GM21737 (cell line): Measurements from ENCODE around the gene NOTUM.

Experiments used
- ATAC-seq: cut with Tn5 transposase; IDR thresholded peaks from one replicate; pipeline ENCODE4 v1.9.1; 2021; ENCODE audit warnings: mild to moderate bottlenecking, moderate library complexity; ENCODE audit not compliant: unreplicated experiment

Gene NOTUM

GRCh38 chr17:81978524-81979298 is 17.7 kb upstream of the NOTUM start:
- no peak for ATAC-seq

- ATAC-seq = peak; percentile 83
Observed at GRCh38 chr17:81977211-81977808, 16.3 kb upstream of the NOTUM start, which contains the start of gene ASPSCR1. Gene ASPSCR1, plus strand, starts transcription at chr17:81977629. Its CDS starts 18 bp downstream, at chr17:81977647.

GRCh38 chr17:81976332-81977210 is 15.6 kb upstream of the NOTUM start:
- ATAC-seq = peak; percentile 2

GRCh38 chr17:81973432-81973831 is 12.4 kb upstream of the NOTUM start:
- no peak for ATAC-seq

GRCh38 chr17:81968850-81969812 is 8.1 kb upstream of the NOTUM start:
- no peak for ATAC-seq

GRCh38 chr17:81968396-81968745 is 7.4 kb upstream of the NOTUM start:
- ATAC-seq = no peak

- ATAC-seq = no peak
Observed at GRCh38 chr17:81967533-81968395, 6.8 kb upstream of the NOTUM start.

GRCh38 chr17:81967244-81967532 is 6.2 kb upstream of the NOTUM start:
- no peak for ATAC-seq

GRCh38 chr17:81966343-81967243 is 5.6 kb upstream of the NOTUM start:
- no peak for ATAC-seq

GRCh38 chr17:81964081-81964849 is 3.3 kb upstream of the NOTUM start:
- ATAC-seq = no peak

GRCh38 chr17:81962499-81963441 is 1.8 kb upstream of the NOTUM start:
- ATAC-seq = no peak

GRCh38 chr17:81961521-81962498 is 823 bp upstream of the NOTUM start:
- ATAC-seq = no peak

GRCh38 chr17:81960130-81960958 is 643 bp downstream of the NOTUM start:
- ATAC-seq = no peak

- peak; percentile 47 for ATAC-seq
Observed at GRCh38 chr17:81959362-81960129, 1.4 kb downstream of the NOTUM start.
